Right forelimb (tissue), 1 donor: ENCODE data around the gene CNTRL.
"Not testable (repeated sequence)": the region's sequence is repeated elsewhere in the genome, so short reads cannot be mapped to it uniquely, and the experiment has no call there.

Experiments
- DNase-seq: peaks from one replicate; pipeline ENCODE4 v3.0.0-alpha.2; 2018

The CNTRL gene

DNA sequence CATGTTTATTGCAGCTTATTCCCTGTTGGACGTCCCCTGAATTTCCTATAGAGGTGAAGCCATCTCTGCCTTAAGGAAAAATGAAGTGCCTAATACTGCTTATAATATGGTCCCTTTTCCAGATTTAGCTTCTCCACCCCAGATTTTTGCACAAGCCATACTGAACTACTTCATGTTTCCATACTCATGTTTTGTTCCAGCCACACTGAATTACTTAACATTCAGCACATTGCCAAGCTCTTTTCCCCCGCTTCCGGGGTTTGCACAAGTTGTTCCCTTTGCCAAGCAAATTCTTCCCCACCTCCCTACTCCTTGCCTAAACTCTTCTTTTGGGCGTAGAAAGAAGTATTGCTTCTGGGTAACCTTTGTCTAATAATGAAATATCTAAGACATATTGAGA, 1.7 kb upstream of the CNTRL start:
- peak; percentile 77 for DNase-seq

DNA sequence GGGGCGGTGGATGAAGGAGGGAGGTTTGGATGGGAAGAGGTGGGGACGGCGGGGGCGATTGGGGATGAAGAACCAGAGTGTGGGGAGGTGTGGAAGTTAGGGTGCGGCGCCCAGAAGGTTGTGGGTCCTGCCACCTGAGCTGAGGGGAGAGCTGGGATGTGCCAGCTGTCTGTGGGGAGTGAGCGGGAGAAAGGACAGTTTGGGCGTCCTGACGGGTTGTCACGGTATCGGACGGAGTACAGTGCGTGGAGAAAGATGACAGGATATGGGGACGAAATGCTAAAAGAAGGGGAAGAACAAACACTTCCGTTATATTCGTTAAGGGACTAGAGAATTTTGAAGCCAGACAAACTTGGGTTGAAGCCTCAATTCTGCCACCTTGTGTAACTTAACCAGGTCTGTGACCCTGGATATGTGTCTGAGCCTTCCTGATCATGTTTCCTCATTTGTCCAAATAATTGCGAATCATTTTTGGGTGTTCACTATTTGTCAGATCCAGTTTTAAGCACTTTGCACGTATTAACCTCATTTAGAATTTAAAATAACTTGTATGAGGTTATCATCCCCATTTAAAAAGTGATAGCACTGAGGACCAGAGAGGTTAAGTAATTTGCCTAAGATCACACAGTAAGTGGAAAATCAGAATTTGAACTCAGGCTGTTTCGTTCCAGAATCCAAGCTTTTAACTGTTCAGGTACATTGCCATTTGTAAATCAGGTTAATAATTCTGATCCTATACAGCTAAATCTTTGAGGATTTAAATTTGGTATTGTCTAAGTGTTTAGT, 689 bp downstream of the CNTRL start:
- DNase-seq, result no peak

DNA sequence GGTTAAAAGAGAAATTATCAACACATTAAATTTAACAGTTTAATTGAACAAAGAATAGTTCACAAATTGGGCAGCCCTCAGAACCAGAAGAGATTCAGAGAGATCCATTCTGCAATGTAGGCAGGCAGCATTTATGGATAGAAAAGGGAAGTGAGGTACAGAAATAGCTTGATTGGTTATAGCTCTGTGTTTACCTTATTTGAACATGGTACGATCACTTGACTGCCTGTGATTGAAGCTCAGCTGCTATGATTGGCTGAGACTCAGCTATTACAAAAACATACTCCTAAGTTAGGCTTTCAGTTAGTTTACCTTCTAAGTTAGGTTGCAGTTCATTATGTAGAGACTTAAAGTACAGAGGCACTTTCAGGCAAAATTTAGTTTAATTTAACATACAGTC, 7.3 kb downstream of the CNTRL start:
- DNase-seq, result no peak

DNA sequence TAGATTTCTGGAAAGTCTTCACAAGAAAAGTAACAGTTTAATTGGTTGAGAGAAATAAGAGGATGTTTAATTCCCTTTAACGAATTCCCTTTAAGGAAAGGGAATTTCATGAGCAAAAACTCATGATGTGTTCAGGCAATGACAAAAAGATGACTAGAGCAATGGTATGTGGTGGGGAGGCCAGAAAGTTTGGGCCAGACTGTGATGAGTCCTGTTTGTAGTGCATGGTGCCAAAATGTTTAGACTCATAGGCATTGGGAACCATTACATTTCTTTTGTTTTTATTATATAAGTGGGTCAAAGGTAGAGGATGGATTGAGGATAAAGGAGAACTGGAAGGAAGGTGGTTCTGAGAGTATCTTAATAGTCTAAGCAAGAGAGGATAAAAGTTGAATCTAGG, 10.9 kb downstream of the CNTRL start:
- DNase-seq, result no peak

DNA sequence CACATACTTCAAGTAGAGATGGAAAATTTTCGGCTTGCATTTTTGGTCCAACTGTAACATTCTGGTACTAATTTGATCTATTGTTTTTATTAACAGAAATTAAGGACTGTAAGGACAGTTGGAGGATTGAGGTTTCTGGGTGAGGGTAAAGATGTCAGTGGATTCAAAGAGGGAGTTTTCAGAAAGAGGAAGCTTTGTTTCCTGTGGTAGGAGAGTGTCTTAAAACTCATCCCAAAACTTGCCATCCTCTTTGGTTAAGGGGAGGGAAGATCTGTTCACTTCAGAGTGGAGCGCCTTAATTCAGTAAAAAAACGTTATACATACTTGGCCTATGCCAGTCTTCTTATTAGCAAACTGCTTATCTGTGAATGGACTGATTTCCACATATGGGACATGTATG, 13.8 kb downstream of the CNTRL start:
- no peak for DNase-seq

DNA sequence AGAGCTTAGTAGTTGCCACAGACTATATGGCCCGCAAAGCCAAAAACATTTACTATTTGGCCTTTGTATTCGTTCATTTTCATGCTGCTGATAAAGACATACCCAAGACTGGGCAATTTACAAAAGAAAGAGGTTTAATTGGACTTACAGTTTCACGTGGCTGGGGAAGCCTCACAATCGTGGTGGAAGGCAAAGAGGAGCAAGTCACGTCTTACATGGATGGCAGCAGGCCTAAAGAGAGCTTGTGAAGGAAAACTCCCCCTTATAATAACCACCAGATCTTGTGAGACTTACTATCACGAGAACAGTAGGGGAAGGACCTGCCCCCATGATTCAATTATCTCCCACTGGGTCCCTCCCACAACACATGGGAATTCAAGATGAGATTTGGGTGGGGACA, 16.0 kb downstream of the CNTRL start:
- DNase-seq, result not testable (repeated sequence)

DNA sequence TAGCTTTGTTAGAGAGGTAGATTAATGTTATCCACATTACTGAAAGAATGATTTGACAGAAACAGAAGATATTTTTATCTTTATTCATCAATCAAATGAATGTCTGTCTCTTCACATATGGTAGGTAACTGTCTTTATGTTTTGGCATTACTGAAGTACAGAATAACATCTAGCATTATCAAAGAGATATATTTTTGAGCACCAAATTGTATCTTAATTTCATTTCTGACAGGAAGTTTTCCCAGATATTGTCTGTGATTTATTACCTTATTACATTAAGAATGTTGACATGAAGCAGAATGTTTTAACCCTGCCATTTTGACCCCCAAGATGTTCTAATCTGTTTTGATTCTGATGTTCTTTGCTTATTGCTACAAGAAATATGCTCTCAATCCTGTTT, 20.3 kb downstream of the CNTRL start:
- DNase-seq, result no peak

DNA sequence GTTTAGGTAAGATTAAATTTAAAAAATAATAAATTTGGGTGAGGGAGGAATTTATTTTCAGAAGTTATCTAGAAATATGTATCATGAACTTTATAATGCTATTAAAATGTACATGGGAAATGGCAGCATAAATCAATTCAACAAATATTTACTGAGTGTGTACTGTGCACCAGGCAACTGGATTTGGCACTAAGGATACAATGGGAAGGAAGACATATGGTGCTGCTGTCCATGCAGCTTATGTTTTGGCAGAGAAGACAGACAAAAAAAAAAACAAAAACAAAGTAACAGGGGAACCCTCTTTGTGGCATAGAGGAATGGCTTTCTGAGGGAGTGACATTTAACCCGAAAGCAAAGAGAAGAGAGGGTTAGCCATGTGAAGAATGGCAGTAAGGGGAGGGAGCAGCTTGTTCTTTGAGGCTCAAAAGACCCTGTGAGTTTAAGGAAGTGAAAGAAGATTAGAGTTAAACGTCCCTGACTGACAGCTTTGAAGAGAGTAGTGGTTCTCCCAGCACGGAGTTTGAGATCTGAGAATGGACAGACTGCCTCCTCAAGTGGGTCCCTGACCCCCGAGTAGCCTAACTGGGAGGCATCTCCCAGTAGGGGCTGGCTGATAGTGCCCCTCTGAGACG, 23.9 kb downstream of the CNTRL start:
- no peak for DNase-seq

DNA sequence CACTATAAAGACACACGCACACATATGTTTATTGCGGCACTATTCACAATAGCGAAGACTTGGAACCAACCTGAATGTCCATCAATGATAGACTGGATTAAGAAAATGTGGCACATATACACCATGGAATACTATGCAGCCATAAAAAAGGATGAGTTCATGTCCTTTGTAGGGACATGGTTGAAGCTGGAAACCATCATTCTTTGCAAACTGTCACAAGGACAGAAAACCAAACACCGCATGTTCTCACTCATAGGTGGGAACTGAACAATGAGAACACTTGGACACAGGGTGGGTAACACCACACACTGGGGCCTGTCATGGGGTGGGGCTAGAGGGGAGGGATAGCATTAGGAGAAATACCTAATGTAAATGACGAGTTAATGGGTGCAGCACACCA, 29.3 kb downstream of the CNTRL start:
- DNase-seq, result not testable (repeated sequence)

DNA sequence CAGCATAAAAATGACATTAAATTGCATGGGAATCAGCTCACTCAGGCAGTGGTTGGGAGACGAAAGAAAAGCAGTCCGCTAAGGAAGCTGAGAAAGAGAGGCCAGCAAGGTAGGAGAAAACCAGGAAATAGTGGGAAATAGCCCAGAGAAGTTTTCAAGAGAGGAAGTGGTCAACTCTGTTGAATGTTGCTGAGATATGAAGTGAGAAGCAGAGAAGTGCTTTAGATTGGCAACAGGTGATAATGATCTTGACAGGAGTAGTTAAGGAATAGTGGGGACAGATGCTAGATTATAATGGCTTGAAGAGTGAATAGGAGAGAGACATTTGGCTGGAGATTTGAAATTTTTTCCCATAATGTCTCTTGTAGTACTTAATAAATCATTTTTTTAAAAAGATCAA, 30.8 kb downstream of the CNTRL start:
- DNase-seq, result no peak

DNA sequence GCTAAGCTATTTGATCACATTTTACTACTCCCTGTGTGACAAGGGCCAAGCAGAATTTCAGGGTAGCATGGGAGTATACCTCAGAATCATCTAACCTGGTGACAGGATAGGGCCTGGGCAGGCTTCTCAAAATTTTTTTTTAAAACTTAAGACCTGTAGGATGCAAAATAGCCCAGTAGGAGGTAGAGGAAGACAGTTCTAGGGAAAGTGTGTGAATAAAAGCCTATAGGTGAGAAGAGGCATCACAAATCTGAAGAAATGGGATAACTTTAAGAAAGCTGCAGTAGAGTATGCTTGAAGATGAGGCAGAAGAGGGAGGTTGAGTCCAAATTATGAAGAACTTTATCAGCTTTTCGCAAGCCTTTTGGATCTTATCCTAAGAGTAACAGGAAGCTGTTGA, 32.3 kb downstream of the CNTRL start:
- DNase-seq, result no peak

DNA sequence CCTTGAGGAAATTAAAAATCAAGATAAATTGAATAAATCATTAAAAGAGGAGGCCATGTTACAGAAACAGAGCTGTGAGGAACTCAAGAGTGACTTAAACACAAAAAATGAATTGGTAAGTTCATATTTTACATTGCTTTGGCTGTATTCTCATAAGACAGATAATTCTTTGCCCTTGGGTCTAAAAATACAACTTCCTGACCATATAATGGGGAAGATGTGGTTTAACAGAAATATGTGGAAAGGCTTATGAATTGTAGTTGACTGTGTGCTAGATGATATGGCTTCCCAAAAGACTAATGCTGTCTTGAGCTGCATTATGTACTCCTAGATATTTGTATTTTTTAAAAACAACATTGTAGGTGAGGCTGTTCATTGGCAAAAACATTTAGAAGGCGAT, 33.1 kb downstream of the CNTRL start:
- no peak for DNase-seq

DNA sequence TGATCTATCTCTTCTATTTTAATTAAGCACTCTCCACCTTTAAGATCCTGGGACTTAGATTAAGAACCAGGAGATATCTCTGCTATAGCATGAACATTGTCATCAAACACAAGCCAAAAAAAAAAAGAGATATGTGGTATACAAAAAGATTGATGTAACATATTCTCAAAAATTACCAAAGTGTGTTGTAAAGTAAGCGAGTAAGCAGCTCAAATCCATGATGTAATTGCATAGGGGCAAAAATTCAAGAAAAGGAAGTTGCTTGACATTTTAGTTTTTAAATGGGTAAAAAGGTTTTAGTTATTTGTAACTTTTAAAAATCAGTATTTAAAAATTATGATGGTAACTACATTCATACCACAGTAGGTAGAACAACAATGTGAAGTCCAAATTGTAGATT, 40.7 kb downstream of the CNTRL start:
- no peak for DNase-seq

DNA sequence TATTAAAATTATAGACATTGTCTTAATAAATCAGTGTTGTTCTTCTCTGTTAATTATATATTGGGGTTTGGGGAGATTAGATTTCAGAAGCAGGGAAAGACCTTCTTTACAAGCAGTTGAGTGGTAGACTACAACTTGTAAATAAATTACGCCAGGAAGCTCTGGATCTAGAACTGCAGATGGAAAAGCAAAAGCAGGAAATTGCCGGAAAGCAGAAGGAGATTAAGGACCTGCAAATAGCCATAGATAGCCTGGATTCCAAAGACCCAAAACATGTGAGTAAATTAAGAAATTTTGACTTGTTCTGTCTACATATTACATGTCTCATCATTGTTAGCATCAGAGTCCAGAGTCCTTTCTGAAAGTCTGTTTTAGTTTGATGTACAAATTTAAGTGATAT, 43.5 kb downstream of the CNTRL start:
- no peak for DNase-seq

DNA sequence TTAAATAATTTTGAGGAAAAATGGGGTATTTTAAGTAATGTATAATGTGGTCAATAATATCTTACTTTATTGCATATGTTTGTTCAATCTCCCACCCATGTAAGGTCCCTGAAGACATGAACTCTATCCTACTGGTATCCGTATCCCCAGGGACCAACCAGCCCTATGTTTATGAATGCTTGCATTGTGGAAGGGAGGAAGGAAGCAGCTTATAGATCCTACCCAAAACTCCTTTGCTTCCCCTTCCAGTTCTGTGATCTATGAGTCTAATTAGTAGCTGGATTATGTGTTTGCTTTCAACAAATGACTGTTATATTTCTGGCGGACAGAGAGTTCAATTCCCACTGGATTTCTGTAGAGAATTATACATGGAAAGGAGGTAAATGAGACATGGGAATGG, 45.6 kb downstream of the CNTRL start:
- no peak for DNase-seq

DNA sequence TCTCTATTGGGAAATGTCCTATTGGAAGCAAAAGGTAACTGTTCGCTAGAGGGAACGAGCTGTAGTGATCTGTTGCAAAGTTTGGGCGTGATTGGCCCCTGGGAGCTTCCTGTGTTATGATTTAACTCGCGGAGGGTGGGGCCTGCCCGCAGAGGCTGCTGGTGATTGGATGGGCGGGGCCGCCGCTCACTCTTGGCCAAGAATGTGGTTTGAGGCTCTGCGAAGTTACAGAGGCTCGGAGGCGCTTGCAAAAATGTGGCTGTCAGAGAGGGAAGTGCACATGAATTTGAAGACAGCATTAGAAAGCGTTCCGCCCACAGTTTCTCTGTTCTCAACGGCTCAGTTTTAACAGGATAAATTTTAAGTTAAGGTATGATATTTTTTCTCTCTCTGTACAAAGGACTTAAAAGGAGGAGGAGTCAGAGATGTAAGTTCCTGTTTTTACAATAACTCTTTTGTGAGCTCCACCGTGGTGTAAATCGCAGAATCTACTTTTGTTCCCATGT, 46.9 kb downstream of the CNTRL start:
- DNase-seq, result peak; percentile 97

DNA sequence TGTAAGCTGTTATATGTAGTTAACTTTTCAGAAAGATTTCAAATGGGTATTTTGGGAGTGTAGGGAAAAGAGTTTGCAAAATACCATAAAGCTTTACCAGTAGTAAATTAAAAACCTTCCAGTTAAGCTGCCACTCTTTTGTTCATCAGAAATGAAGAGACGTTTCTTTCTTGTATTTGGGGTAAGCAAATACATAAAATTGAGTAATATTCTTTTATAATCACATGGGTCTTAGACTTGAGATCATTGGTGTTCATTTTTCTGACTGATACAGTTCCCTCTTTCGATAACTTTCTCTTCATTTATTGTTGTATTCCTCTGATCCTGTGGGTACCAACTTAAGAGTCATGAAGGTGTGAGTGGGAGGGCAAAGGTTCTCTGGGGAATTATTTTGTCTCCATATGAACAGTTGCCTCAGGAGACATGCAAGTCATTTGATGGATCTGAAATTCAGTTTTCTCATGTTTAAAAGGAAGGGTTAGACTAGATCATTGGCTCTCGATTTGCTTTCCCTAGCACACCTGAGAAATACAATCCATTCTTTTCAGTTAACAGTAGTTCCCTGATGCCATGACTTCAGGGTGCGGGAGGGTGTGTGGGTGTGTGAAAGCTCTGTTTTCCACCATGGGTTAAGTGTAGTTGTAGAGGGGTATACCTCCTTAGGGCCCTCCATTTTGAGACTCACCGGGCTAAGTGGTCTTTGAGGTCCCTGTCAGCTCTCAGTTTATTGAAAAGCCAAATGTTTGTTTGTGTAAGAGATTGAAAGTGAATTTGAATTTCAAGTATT, 47.7 kb downstream of the CNTRL start:
- no peak for DNase-seq

DNA sequence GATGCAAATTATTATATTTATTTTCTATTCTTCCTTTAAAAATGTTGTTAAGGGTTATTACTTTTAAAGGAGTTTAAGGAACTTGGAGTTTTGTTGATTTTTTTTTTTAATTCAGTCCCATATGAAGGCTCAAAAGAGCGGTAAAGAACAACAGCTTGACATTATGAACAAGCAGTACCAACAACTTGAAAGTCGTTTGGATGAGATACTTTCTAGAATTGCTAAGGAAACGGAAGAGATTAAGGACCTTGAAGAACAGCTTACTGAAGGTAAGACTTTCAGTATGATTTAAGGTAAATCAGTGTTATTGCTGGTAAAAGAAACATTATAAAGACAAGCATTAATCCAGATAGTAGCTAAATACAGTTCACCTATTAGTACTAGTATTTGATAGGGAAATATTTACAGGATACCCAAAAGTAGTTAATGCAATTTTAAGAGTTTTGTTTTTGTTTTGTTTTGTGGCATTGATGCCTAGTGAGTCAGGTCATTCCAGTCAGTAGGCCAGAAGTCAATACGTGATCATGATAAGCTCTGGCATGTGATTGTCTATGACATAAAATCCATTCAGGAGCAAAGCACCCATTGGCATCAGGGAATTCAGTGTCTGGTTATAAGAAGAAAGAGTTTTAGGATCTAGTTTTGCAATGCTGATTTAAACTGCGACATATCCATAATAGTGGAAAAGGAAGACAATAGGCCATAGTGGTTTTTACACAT, 49.2 kb downstream of the CNTRL start:
- no peak for DNase-seq

DNA sequence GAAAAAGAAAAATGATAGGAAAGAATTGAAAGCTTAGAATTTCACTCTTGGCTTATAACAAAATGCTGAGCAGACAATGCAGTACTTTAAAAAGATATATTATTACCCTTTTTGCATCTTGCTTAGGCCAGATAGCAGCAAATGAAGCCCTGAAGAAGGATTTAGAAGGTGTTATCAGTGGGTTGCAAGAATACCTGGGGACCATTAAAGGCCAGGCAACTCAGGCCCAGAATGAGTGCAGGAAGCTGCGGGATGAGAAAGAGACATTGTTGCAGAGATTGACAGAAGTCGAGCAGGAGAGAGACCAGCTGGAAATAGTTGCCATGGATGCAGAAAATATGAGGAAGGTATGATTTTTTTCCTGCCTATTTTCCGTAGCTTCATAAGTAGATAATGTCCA, 50.8 kb downstream of the CNTRL start:
- no peak for DNase-seq

DNA sequence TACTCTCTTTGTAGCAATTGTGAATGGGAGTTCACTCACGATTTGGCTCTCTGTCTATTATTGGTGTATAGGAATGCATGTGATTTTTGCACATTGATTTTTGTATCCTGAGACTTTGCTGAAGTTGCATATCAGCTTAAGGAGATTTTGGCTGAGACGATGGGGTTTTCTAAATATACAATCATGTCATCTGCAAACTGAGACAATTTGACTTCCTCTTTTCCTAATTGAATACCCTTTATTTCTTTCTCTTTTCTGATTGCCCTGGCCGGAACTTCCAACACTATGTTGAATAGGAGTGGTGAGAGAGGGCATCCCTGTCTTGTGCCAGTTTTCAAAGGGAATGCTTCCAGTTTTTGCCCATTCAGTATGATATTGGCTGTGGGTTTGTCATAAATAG, 54.6 kb downstream of the CNTRL start:
- DNase-seq, result not testable (repeated sequence)

DNA sequence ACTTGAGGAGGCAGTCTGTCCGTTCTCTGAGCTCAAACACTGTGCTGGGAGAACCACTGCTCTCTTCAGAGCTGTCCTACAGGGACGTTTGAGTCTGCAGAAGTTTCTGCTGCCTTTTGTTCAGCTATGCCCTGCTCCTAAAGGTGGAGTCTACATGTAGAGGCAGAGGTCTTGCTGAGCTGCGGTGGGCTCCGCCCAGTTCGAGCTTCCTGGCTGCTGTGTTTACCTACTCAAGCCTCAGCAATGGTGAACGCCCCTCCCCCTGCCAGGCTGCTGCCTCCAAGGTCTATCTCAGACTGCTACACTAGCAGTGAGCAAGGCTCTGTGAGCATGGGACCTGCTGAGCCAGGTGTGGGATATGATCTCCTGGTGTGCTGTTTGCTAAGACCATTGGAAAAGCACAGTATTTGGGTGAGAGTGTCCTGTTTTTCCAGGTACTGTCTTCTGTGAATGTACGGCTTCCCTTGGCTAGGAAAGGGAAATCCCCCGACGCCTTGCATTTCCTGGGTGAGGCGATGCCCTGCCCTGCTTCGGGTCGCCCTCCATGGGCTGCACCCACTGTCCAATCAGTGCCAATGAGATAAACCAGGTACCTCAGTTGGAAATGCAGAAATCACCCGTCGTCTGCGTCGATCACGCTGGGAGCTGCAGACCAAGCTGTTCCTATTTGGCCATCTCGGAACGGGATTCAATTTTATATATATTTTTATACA, 58.5 kb downstream of the CNTRL start:
- DNase-seq, result no peak

DNA sequence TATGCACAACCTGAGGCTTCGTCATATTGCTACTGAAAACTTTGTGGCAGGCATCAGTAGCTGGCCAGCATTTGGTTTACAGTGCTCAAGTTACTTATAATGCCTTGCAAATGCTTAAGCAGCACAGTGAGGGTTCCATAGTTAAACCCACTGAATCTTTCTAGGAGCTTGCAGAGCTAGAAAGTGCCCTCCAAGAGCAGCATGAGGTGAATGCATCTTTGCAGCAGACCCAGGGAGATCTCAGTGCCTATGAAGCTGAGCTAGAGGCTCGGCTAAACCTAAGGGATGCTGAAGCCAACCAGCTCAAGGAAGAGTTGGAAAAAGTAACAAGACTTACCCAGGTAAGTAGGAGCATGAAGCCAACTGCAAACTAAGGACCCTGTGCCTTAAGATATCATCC, 60.9 kb downstream of the CNTRL start:
- DNase-seq, result no peak

DNA sequence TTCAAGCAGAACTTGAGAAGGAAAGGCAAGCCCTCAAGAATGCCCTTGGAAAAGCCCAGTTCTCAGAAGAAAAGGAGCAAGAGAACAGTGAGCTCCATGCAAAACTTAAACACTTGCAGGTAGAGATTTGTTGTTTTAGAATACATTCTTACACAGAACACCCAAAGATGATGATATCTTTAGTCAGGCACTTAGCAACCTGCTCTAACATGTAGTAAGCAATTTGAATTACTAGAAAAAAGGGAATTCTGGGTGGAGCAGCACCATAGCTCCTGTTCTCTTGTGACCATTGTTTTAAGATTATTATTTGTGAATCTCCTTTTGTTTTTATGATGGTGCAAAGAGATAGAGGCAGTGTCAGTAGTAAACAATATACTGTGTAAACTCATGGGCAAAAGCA, 63.8 kb downstream of the CNTRL start:
- DNase-seq, result no peak
